NK-92 (cell line): ENCODE data around the gene NUAK2.

ENCODE experiments used
- DNase-seq: peaks from one replicate; lab custom pipeline; 2025; ENCODE audit not compliant: unreplicated experiment; lab: John Stamatoyannopoulos, UW

NUAK2 gene

DNA sequence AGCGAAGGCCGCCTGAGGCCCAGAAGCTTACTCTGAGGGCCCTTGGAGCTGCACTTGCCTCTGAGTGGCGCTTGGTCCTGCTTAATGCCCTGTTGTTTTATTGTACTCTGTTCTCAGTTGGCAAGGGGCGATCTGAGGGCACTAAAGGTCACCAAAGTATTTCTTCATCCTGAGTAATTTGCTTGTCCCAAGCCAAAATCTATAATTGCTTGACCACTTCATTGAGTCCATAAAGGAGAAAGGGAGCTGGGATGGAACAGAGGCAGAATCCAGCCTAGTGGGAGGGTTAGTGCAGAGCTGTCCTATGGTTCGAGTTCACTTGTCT lies 376 bp upstream of the NUAK2 start:
- no peak for DNase-seq

DNA sequence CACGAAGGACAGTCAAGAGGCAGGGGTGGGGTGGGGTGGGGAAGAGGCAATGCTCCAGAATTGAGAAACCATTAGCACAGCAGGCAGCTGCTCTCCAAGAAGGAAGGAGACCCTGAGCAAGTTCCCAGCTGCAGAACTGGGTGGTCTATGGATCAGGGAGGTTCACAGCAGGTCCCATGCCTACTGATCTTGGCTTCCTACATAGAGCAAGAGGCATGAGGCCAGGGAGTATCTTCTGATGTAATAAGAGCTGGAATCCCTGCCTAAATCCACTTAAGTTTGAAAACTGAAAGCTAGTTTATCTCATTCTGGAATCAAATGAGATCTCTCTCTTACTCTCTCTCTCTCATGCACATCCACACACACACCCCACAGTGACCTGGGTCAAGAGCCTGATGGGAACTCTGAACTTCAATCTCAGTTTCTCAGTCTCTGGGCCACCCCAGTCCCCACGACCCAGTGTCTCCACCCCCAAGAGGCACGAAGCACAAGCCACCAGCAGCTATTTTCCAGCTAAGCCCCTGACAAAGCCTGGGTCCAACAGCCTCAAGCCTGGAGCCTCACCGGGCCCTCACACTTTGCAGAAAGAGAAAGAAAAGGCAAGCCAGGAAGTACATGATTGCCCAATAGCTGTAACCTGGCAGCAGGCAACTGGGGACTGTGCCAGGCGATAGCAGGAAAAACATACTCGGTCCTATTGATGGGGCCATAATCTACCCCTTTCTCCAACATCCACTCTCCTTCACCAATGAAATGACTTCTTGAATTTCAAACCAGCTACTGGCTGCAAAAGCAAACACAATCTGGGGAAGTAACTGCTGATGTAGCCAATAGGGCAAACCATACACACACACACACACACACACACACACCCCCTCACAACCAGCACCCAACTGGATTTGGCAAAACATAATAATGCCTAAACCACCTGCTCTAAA lies 2.2 kb downstream of the NUAK2 start:
- DNase-seq = no peak

- DNase-seq = no peak
Measured at GRCh38 chr1:205318231-205318991, 3.1 kb downstream of the NUAK2 start.

- DNase-seq = no peak
Measured at GRCh38 chr1:205317311-205317917, 4.1 kb downstream of the NUAK2 start.

- no peak for DNase-seq
Measured at GRCh38 chr1:205316161-205316566, 5.4 kb downstream of the NUAK2 start.

DNA sequence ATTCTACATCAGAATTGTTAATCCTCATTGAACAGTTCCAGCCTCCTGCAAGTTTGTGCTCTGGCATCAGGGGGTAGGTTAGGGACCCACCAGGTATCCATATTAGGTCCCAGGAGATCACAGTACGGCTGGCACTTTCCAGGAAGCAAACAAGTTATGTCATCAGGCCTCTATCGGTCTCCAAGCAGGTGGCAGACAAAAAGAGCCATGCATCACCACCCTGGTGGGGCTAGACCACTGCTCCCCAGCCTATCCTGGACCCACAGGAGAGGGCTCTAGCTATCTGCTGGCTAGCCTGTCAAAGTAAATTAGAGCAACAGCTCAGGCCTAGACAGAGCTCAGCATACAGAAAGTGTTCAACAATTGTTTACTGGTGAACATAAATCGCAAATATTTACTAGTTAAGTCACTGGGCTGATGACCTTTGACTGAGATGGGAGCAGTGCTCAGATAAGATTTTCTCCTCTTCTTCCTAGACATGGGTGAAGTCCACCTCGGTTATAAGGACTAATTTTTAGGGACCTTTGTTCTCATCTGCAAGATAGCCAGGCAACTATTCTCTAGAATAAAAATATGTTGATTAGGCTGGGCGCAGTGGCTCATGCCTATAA lies 6.4 kb downstream of the NUAK2 start:
- no peak for DNase-seq

DNA sequence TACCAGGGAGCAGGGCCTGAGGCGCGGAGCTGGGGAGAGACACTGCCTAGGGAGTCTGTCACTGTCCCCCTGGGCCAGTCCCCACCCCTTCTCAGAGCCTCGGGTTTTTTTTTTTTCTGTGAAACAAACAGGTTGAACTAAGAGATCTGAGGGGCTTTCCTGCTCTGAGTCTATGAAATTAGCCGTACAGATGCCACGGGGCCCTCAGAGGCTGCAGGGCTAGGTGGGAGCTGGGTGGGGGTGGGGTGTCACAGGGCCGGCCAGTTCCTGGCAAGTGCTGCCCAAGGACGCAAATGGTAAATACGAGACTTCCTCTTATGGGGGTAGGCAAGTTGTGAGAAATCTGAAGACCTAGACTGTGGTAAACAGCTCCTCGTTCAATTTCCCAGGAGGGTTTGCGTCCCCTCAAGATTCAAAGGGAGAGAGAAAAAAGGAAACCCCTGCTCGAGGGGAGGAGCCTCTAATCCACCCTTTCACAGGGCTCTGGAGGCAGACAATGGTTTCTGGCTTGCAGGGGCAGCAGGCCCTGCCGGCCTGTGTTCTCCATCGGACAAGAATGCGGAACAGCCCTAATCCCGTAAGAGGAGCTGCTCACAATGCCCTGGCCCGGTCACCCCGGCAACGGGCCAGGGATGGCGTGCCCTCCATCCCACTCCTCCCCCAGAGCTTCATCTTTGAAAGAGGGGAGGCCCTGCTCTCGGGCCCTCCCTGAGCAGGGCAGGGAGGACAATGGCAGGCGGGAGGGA lies 7.8 kb downstream of the NUAK2 start:
- DNase-seq = no peak

- no peak for DNase-seq
Measured at GRCh38 chr1:205312866-205313562, 8.5 kb downstream of the NUAK2 start.

GRCh38 chr1:205310976-205311704 lies 10.4 kb downstream of the NUAK2 start:
- DNase-seq = no peak

DNA sequence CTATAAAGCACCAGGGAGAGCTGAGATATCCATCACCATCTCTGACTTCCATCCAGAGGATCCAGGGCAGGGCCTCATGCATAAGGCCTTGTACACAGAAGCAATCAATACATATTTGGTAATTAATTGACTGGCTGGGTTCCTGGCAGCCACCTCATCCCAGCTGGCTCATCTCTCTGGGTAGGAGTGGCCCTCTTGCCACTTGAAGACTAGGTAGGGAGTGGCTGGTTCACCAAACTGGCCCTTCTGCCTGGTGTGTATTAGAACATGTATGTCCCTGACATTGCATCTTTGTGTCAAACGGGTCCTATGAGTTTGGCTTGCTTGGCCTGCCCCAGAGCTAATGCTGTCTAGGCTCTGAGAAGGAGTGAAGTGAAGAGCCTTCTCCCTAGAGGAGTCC lies 11.8 kb downstream of the NUAK2 start:
- no peak for DNase-seq

DNA sequence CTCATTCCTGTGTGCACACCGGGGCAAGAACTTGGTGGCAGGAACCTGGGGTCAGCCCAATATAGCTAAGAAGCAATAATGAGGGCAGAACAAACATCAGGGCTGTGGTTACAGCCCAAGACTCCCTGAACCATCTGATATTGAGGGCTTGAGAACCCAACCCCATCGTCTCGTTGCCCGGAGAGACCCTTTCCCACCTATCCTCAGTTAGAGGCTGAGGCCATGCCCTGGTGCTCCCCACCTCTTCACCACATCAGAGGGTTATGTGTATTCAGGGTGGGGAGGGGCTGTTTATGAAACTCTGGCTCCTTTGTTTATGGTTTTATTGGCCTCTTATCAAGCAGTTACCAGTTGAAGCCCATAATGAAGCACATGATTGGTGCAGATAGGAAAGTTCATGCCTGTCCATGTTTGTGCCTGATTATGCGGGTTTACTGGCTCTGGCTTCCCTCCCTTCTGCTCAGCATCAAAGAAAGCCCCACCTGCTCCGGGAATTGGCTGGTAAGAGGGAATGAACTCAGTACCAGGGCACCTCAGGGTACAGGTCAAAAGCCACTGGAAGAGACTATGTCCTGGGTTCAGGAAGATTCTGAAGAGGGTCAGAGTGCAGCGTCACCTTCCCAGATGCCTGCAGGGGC lies 14.5 kb downstream of the NUAK2 start:
- no peak for DNase-seq

- DNase-seq = no peak
Measured at GRCh38 chr1:205304695-205305070, 16.9 kb downstream of the NUAK2 start.

- DNase-seq = no peak
Measured at GRCh38 chr1:205304046-205304694, 17.4 kb downstream of the NUAK2 start.

- DNase-seq = no peak
Measured at GRCh38 chr1:205303247-205303888, 18.2 kb downstream of the NUAK2 start.

DNA sequence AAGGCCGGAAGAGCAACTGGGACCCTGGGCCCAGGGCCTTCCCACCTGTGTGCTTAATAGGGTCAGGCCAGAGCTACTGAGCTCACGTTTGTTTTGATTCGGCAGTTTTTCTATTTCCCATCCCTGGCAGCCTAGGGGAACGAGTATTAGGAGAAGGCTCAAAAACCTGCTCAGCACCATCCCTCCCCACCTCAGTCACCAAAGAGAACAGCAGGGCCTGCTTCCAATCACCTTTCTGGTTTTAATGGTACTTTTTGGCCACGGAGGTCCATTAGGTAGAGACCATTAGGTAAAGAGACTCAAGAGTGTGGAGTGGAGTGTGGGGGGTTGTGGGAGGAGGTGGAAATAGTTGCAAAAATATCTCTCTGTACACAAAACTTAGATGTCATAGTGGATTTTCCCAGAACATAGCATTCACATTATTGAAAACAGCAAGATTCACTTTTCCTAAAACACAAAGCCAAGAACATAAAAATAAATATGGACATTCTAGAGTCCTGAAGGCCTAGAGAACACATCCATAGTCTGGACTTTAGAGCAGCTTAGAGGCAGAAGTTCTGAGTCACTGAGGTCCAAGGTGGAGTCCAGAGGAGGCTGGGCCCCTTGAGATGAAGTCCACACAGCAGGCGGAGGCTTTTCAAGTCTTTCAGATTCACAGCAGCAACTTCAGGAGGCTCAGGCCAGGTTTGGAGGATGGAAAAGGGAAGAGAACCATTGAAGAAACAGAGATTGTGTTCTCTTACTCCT lies 19.5 kb downstream of the NUAK2 start:
- DNase-seq = no peak

DNA sequence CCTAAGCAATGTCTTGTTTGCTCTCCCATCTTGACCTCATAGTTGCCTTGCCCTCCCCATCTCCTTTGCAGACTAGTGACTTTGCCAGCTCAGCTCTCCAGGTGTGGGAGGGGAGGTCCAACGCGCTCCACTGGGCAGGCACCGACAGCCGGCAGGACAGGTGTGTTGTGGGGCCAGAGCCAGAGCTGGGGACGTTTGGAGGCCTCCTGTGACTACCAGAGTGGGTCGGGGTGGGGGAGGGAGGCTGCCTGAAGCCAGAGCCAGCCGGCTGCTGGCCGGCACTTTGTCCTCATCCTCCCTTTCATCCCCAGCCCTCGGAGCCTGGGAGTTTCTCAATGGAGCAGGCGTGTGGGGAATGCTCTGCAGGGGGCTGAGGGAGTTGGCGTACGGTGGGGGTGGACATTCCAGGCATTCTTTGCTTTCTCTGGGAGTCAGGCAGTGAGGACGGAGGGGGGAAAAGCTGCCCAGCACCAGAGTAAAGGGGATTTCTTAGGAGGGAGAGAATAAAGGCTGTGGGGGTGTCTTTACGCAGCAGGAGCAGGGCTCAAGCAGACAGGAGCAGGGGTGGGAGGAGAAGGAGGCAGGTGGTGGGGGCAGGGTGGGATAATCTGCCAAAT lies 20.2 kb downstream of the NUAK2 start:
- no peak for DNase-seq

- no peak for DNase-seq
Measured at GRCh38 chr1:205300149-205300548, 21.4 kb downstream of the NUAK2 start.
